ENCODE measurements around the gene CXCL13.

DNA sequence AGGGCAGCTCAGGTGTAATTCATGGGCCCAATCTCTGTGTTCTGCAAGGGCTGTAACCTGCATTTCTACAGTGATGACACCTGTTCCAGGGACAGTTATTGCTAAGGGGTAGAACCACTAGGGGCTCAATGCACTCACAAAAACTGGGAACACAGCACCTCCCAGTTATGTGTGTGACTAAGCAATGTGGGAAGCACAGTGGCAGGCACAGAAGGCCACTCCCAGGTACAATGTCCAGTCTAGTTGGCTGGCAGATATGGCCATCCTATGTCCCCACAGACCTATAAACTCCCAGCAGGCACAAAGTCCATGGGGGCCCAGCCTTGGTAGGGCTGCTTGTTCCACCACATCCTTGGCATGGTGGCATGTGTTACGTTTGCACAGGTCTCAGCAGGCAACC is 25.7 kb downstream of the CXCL13 start:
- TF ChIP-seq EP300 (IDR thresholded peaks at IDR 0.05; ENCODE audit: low read depth) (peak; percentile 39), POLR2A (IDR thresholded peaks at IDR 0.05) (no peak)
- TF ChIP-seq, protein P1, sequence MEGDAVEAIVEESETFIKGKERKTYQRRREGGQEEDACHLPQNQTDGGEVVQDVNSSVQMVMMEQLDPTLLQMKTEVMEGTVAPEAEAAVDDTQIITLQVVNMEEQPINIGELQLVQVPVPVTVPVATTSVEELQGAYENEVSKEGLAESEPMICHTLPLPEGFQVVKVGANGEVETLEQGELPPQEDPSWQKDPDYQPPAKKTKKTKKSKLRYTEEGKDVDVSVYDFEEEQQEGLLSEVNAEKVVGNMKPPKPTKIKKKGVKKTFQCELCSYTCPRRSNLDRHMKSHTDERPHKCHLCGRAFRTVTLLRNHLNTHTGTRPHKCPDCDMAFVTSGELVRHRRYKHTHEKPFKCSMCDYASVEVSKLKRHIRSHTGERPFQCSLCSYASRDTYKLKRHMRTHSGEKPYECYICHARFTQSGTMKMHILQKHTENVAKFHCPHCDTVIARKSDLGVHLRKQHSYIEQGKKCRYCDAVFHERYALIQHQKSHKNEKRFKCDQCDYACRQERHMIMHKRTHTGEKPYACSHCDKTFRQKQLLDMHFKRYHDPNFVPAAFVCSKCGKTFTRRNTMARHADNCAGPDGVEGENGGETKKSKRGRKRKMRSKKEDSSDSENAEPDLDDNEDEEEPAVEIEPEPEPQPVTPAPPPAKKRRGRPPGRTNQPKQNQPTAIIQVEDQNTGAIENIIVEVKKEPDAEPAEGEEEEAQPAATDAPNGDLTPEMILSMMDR (IDR thresholded peaks at IDR 0.05), result peak in 3 of 5 experiments; percentile 21 to 67 (median 32)

Measured in transverse colon (tissue), 3 donors.